ENCODE data around the gene SPPL3. TPM values are rescaled to one million over a fixed set of nuclear protein-coding genes. Genes with fewer than 3 reads are reported as not detected.
A peak's percentile ranks its signal among the peaks of the same experiment; 100 is the strongest.
"Not testable (repeated sequence)": the region's sequence is repeated elsewhere in the genome, so short reads cannot be mapped to it uniquely, and the experiment has no call there.

Gene SPPL3, protein sequence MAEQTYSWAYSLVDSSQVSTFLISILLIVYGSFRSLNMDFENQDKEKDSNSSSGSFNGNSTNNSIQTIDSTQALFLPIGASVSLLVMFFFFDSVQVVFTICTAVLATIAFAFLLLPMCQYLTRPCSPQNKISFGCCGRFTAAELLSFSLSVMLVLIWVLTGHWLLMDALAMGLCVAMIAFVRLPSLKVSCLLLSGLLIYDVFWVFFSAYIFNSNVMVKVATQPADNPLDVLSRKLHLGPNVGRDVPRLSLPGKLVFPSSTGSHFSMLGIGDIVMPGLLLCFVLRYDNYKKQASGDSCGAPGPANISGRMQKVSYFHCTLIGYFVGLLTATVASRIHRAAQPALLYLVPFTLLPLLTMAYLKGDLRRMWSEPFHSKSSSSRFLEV
- total RNA-seq, result 10 to 100 TPM; 44.6 to 60.7 TPM
- total RNA-seq, result 27.2 to 32.0 reads per million in 2 donors

DNA sequence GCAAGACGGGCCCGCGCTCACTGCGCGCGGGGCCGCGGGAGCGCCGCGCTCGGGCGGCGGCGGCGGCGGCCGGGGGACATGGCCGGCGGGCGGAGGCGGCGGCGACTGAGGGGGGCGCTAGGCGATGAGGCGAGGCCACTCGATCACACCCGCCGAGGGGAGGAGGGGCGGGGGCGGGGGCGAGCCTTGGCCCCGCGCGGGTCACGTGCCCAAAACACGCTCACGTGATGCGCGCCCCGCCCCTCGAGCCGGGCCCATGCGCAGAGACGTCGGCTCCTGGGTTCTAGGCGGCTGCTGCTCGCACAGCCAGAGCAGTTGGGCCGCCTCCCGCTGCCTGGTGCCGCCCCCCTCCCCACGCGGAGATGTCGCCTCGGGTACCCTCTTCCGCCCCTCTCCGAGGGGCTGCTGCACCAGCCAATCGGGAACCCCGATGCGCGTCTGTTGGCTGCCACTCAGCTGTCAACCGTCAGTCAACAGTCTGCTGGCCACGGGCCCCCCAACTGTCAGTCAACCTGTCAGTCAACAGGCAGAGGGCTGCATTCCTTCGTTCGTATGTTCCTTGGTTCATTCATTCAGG is at the start of gene SPPL3:
Gene SPPL3 (minus strand): TSS at position 162 of the 577 bp plus-strand sequence. CDS start 491 bp downstream, outside the sequence.
- H3K36me3 Mint-ChIP-seq (ENCODE audit: low read depth), result peaks cover 3% of the 10 kb centered on the region
- no peaks in the 10 kb centered on the region for H3K27me3 Mint-ChIP-seq
- H3K4me1 Mint-ChIP-seq, result peaks cover 27% of the 10 kb centered on the region
- peak within 1 kb of the TSS; percentile 100 for H3K4me3 Mint-ChIP-seq
- ATAC-seq (peak; percentile 85), DNase-seq (peak; percentile 88 to 91 (median 89))
- H3K9me3 ChIP-seq (ENCODE audit: control insufficient read depth, low read length, poor library complexity, severe bottlenecking), result no peaks in the 10 kb centered on the region
- H3K27ac Mint-ChIP-seq, result peak within 1 kb of the TSS; percentile 97

DNA sequence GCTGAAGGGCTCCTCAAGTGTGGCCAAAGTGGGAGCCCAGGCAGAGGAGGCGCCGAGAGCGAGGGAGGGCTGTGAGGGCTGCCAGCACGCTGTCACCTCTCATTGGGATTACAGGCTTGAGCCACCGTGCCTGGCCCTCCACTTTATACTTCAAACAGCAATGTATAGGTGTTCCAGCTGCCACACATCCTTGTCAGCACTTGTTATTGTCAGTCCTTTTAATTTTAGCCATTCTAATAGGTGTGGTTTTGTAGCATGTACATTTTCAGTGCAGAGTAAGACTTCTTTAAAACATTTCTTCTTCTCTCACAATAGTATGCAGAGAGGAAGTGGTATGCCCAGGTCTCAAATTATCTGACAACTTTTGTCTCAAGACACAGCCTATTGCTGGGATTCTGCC is 46.6 kb upstream of the SPPL3 start:
- no peak for DNase-seq
- H3K27ac Mint-ChIP-seq, result no peak overlapping the region
- no peaks in the 10 kb centered on the region for H3K4me1 Mint-ChIP-seq
- no peak overlapping the region for H3K4me3 Mint-ChIP-seq
- no peaks in the 10 kb centered on the region for H3K27me3 Mint-ChIP-seq
- ATAC-seq, result no peak
- no peaks in the 10 kb centered on the region for H3K36me3 Mint-ChIP-seq (ENCODE audit: low read depth)
- no peaks in the 10 kb centered on the region for H3K9me3 ChIP-seq (ENCODE audit: control insufficient read depth, low read length, poor library complexity, severe bottlenecking)

- H3K9me3 ChIP-seq (ENCODE audit: control insufficient read depth, low read length, poor library complexity, severe bottlenecking); H3K4me3 Mint-ChIP-seq; DNase-seq; H3K36me3 Mint-ChIP-seq (ENCODE audit: low read depth); H3K4me1 Mint-ChIP-seq; H3K27me3 Mint-ChIP-seq; ATAC-seq; H3K27ac Mint-ChIP-seq: not testable (repeated sequence)
These were observed 46.2 kb upstream of the SPPL3 start for GRCh38 chr12:120950260-120950799.

GRCh38 chr12:120945516-120945915 is 41.4 kb upstream of the SPPL3 start:
- ATAC-seq; H3K9me3 ChIP-seq (ENCODE audit: control insufficient read depth, low read length, poor library complexity, severe bottlenecking); H3K27ac Mint-ChIP-seq: not testable (repeated sequence)

GRCh38 chr12:120944645-120945217 is 40.6 kb upstream of the SPPL3 start:
- DNase-seq (peak; percentile 26 to 48 (median 34)), ATAC-seq (peak; percentile 64)
- no peak overlapping the region for H3K27ac Mint-ChIP-seq
- peaks cover 3% of the 10 kb centered on the region for H3K4me1 Mint-ChIP-seq
- no peaks in the 10 kb centered on the region for H3K9me3 ChIP-seq (ENCODE audit: control insufficient read depth, low read length, poor library complexity, severe bottlenecking)
- H3K36me3 Mint-ChIP-seq (ENCODE audit: low read depth), result no peaks in the 10 kb centered on the region
- no peaks in the 10 kb centered on the region for H3K27me3 Mint-ChIP-seq
- peak overlapping the region; percentile 52 for H3K4me3 Mint-ChIP-seq

More at GRCh38 chr12:120945516-120945915, 41.4 kb upstream of the SPPL3 start:
- not testable (repeated sequence) for DNase-seq; H3K4me1 Mint-ChIP-seq; H3K27me3 Mint-ChIP-seq; H3K36me3 Mint-ChIP-seq (ENCODE audit: low read depth); H3K4me3 Mint-ChIP-seq

DNA sequence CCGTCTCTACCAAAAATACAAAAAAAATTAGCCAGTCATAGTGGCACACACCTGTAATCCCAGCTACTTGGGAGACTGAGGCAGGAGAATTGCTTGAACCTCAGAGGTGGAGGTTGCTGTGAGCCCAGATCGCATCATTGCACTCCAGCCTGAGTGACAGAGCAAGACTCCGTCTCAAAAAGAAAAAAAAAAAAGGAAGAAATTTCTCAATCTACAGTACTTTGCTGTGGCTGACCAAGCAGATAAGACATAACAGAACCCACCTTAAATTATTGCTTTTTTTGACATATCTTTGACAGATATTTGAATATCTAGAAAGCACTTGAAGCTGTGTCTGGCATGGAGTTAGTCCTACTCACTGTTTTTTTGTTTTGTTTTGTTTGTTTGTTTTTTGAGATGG is 39.3 kb upstream of the SPPL3 start:
- Mint-ChIP-seq H3K4me1 (peaks cover 3% of the 10 kb centered on the region), H3K36me3 (ENCODE audit: low read depth) (no peaks in the 10 kb centered on the region)
- no peak for DNase-seq

DNA sequence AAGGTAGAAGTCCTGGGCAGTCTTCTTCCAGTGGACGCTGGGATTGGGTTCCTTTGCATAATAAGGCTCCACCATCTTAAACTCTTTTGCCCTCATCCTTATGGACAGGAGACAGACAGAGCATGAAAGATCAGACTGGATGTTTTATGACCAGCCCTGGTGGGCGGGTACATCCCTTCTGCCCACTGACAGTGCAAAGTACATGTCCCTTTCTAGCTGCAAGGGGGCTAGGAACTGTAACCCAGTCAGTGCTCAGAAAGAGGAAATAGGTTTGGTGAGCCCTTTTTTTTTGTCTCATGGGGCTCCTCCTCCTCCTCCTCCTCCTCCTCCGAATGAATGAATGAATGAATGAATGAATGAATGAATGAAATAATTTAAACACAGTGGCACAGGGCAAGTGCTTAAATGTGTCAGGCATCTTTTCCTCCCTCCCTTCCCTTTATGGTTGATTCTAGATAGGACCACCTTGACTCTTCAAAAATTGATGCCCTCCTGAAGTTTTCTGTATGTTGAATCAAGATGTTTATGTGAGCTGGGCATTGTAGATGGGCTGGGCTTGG is 37.8 kb upstream of the SPPL3 start:
- no peak overlapping the region for H3K27ac Mint-ChIP-seq
- H3K4me1 Mint-ChIP-seq, result peaks cover 3% of the 10 kb centered on the region
- DNase-seq (no peak), ATAC-seq (no peak)
- no peak overlapping the region for H3K4me3 Mint-ChIP-seq
- no peaks in the 10 kb centered on the region for H3K27me3 Mint-ChIP-seq
- no peaks in the 10 kb centered on the region for H3K36me3 Mint-ChIP-seq (ENCODE audit: low read depth)
- H3K9me3 ChIP-seq (ENCODE audit: control insufficient read depth, low read length, poor library complexity, severe bottlenecking), result no peaks in the 10 kb centered on the region

More for the DNA sequence above, 39.3 kb upstream of the SPPL3 start:
- Mint-ChIP-seq H3K27ac (no peak overlapping the region), H3K27me3 (no peaks in the 10 kb centered on the region), H3K4me3 (no peak overlapping the region)
- no peak for ATAC-seq
- H3K9me3 ChIP-seq (ENCODE audit: control insufficient read depth, low read length, poor library complexity, severe bottlenecking), result no peaks in the 10 kb centered on the region

DNA sequence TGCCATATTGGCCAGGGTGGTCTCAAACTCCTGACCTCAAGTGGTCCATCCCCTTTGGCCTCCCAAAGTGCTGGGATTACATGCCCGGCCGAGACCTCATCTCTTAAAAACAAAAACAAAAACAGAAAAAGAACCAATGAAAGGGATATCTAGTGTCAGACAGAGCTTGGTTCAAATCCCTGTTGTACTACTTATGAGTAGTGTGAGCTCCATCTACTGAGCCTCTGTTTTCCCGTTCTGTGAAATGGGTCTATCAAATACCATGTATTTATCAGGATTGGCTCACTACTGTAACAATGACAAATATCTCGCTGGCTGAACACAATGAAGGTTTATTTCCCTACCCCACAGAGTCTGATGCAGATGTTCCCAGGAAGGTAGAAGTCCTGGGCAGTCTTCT is 37.3 kb upstream of the SPPL3 start:
- Mint-ChIP-seq H3K27ac (no peak overlapping the region), H3K36me3 (ENCODE audit: low read depth) (no peaks in the 10 kb centered on the region), H3K4me3 (no peak overlapping the region), H3K4me1 (peaks cover 3% of the 10 kb centered on the region), H3K27me3 (no peaks in the 10 kb centered on the region)
- no peaks in the 10 kb centered on the region for H3K9me3 ChIP-seq (ENCODE audit: control insufficient read depth, low read length, poor library complexity, severe bottlenecking)
- DNase-seq, result no peak
- no peak for ATAC-seq

DNA sequence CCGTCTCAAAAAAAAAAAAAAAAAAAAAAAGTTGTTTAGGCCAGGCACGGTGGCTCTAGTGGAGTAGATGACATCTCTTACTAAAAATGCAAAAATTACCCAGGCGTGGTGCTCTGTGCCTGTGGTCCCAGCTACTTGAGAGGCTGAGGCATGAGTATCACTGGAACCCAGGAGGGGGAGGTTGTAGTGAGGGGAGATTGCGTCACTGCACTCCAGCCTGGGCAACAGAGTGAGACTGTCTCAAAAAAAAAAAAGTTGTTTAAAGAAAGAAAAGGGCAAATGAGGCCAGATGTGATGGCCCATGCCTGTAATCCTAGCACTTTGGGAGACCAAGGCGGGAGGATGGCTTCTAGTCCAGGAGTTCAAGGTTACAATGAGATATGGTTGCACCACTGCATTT is 36.6 kb upstream of the SPPL3 start:
- H3K27me3 Mint-ChIP-seq, result no peaks in the 10 kb centered on the region
- ATAC-seq (no peak), DNase-seq (no peak)
- no peak overlapping the region for H3K27ac Mint-ChIP-seq
- no peaks in the 10 kb centered on the region for H3K9me3 ChIP-seq (ENCODE audit: control insufficient read depth, low read length, poor library complexity, severe bottlenecking)
- peaks cover 3% of the 10 kb centered on the region for H3K4me1 Mint-ChIP-seq
- no peaks in the 10 kb centered on the region for H3K36me3 Mint-ChIP-seq (ENCODE audit: low read depth)
- no peak overlapping the region for H3K4me3 Mint-ChIP-seq

DNA sequence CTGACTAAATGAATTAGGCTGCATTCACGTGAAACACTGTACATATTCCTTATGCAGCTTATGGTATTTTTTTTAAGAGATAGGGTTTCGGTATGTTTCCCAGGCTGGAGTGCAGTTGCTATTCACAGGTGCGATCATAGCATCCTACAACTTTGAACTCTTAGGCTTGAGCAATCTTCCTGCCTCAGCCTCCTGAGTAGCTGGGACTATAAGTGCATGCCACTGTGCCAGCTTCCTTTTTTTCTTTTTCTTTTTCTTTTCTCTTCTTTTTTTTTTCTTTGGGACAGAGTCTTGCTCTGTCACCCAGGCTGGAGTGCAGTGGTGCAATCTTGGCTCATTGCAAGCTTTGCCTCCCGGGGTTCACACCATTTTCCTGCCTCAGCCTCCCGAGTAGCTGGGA is 35.8 kb upstream of the SPPL3 start:
- H3K4me3 Mint-ChIP-seq, result no peak overlapping the region
- ATAC-seq (no peak), DNase-seq (no peak)
- no peaks in the 10 kb centered on the region for H3K9me3 ChIP-seq (ENCODE audit: control insufficient read depth, low read length, poor library complexity, severe bottlenecking)
- H3K27ac Mint-ChIP-seq, result no peak overlapping the region
- H3K4me1 Mint-ChIP-seq, result peaks cover 3% of the 10 kb centered on the region
- H3K36me3 Mint-ChIP-seq (ENCODE audit: low read depth), result peaks cover 2% of the 10 kb centered on the region
- H3K27me3 Mint-ChIP-seq, result no peaks in the 10 kb centered on the region

DNA sequence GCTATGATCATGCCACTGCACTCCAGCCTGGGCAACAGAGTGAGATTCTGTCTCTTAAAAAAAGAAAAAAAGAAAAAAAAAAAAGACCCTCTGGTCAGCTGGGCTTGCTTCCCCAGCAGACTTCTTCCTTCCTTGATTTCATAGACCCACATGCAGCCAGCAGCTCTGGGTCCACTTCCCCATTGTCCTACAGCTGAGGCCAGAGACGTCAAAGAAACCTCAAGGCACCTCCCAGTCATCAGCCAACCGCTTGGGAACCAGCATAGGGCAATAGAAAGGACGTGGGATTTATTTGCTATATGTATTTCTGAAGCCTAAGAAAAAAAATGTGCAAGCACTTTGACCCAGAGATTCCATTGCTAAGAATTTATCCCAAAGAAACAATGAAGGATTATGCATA is 35.4 kb upstream of the SPPL3 start:
- ATAC-seq, result no peak
- Mint-ChIP-seq H3K27ac (no peak overlapping the region), H3K27me3 (peaks cover 1% of the 10 kb centered on the region)

DNA sequence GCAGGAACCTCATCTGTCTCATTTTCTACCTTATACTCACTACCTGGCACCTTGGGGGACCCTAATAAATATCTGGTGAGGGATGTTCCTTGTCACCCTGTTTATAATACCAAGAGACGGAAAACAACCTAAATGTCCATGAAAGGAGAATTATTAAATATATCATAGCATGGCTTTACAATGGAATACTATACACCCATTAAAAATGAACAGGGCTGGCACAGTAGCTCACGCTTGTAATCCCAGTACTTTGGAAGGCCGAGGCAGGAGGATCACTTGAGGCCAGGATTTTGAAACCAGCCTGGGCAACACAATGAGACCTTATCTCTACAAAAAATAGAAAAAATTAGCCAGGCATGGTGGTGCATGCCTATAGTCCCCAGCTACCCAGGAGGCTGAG is 34.3 kb upstream of the SPPL3 start:
- Mint-ChIP-seq H3K27me3 (peaks cover 4% of the 10 kb centered on the region), H3K36me3 (ENCODE audit: low read depth) (peaks cover 2% of the 10 kb centered on the region), H3K4me3 (no peak overlapping the region), H3K4me1 (peaks cover under 1% of the 10 kb centered on the region), H3K27ac (no peak overlapping the region)
- DNase-seq (no peak), ATAC-seq (no peak)
- H3K9me3 ChIP-seq (ENCODE audit: control insufficient read depth, low read length, poor library complexity, severe bottlenecking), result no peaks in the 10 kb centered on the region

More for the DNA sequence above, 35.4 kb upstream of the SPPL3 start:
- no peak overlapping the region for H3K4me3 Mint-ChIP-seq
- H3K4me1 Mint-ChIP-seq, result peaks cover under 1% of the 10 kb centered on the region
- peaks cover 2% of the 10 kb centered on the region for H3K36me3 Mint-ChIP-seq (ENCODE audit: low read depth)
- DNase-seq, result no peak
- no peaks in the 10 kb centered on the region for H3K9me3 ChIP-seq (ENCODE audit: control insufficient read depth, low read length, poor library complexity, severe bottlenecking)

DNA sequence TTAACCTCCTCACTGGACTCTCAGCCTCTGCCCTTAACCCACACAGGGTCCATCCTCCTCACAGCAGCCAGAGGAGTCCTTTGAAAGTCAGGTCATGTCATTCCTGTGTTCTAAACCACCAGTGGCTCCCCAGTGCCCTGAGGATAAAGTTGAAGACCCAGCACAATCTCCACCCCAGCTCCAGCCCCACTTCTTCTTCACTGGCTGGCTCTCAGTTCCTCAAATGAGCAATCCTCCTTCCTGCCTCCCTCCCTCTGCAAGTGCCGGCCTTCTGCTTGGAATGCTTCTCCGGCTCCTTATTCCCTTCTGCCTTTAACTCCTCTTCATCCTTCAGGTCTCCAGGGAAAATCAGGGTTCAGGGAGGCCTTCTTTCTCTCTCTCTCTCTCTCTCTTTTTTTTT is 32.0 kb upstream of the SPPL3 start:
- Mint-ChIP-seq H3K27ac (no peak overlapping the region), H3K4me1 (peaks cover 5% of the 10 kb centered on the region), H3K36me3 (ENCODE audit: low read depth) (peaks cover 2% of the 10 kb centered on the region), H3K27me3 (peaks cover 4% of the 10 kb centered on the region), H3K4me3 (no peak overlapping the region)
- H3K9me3 ChIP-seq (ENCODE audit: control insufficient read depth, low read length, poor library complexity, severe bottlenecking), result no peaks in the 10 kb centered on the region
- DNase-seq (no peak), ATAC-seq (no peak)

All from T-helper 17 cell (primary cell).